BJ (cell line): Measurements from ENCODE around the gene BASP1. TPM values are rescaled to one million over a fixed set of nuclear protein-coding genes. Genes with fewer than 3 reads are reported as not detected.

Source experiments
- CTCF ChIA-PET: fragments of 350-600 bp; formaldehyde crosslinking; extraction: SDS; loops from one replicate; lab custom pipeline; 2021; ENCODE audit warnings: antibody characterized with exemption, inconsistent platforms; lab: Yijun Ruan, JAX
- POLR2A ChIA-PET: fragments of 300-600 bp; sonication (Branson Sonifier 250); formaldehyde crosslinking; extraction: SDS; loops from one replicate; lab custom pipeline; 2021; ENCODE audit warnings: antibody characterized with exemption; lab: Charles Lee
- DNase-seq: peaks from one replicate; pipeline ENCODE4 v3.0.0-alpha.2; 2011; ENCODE audit warnings: low read depth
- H3K27me3 ChIP-seq: 2 replicates; pipeline ENCODE4 v1.6.0; 2011; ENCODE audit warnings: low read length; ENCODE audit not compliant: control insufficient read depth, insufficient read depth
- H3K36me3 ChIP-seq: 2 replicates; pipeline ENCODE4 v1.5.1; 2011; ENCODE audit warnings: low read length; ENCODE audit not compliant: control insufficient read depth, insufficient read depth
- H3K4me3 ChIP-seq: 2 replicates; pipeline ENCODE4 v1.5.1; 2011; ENCODE audit warnings: low read depth, mild to moderate bottlenecking, control low read depth, low read length
- CTCF ChIP-seq: IDR thresholded peaks from 2 replicates; pipeline ENCODE4 v1.5.1; 2011; ENCODE audit warnings: low read depth, mild to moderate bottlenecking, control low read depth, inconsistent platforms, low read length, moderate library complexity; ENCODE audit not compliant: insufficient read depth
- polyA plus RNA-seq: library from polyadenylated mRNA; depleted of rRNA; stranded (reverse); fragments of >200 nt; gene quantifications from 2 replicates; pipeline ENCODE4 v1.2.3, GENCODE V29; 2011

Gene BASP1
- polyA plus RNA-seq, 1 experiment: 48.7 TPM

- Histone ChIP-seq H3K36me3 (no peaks in the 10 kb centered on the region), H3K27me3 (no peaks in the 10 kb centered on the region; the same call in 1 of the 2 replicates), H3K4me3 (no peak overlapping the region)
- DNase-seq: no peak
- ChIA-PET POLR2A (no interaction called here), CTCF (no interaction called here)
- no peak for TF ChIP-seq CTCF
Measured at GRCh38 chr5:17288570-17288969, 71.1 kb downstream of the BASP1 start.

- no peak for DNase-seq
- TF ChIP-seq CTCF: no peak
- H3K27me3 ChIP-seq: no peaks in the 10 kb centered on the region
- no peaks in the 10 kb centered on the region for H3K36me3 ChIP-seq
- no peak overlapping the region for H3K4me3 ChIP-seq
- POLR2A ChIA-PET: no interaction called here
- CTCF ChIA-PET: interaction anchor here (1.0 to 1.2 kb wide), 2 partner anchors 11 to 16 kb away, joined by 4 read pairs; no protein-coding TSS in a partner anchor
Measured at GRCh38 chr5:17289681-17290539, 72.5 kb downstream of the BASP1 start.

- Histone ChIP-seq H3K36me3 (no peaks in the 10 kb centered on the region), H3K27me3 (0 out of 2 replicates have a peak, but pooled peaks cover under 1% of the 10 kb centered on the region), H3K4me3 (no peak overlapping the region)
- POLR2A ChIA-PET: no interaction called here
- CTCF ChIA-PET: interaction anchor here (1.0 to 1.2 kb wide), 3 partner anchors 9 to 15 kb away, joined by 4 read pairs; no protein-coding TSS in a partner anchor
- no peak for DNase-seq
- TF ChIP-seq CTCF: no peak
Measured at GRCh38 chr5:17290540-17290974, 73.1 kb downstream of the BASP1 start.

- no peak for DNase-seq
- Histone ChIP-seq H3K27me3 (peaks cover 5% of the 10 kb centered on the region; the same call in 1 of the 2 replicates), H3K36me3 (no peaks in the 10 kb centered on the region), H3K4me3 (no peak overlapping the region)
- CTCF ChIA-PET: no interaction called here
- TF ChIP-seq CTCF: no peak
- POLR2A ChIA-PET: no interaction called here
Measured at GRCh38 chr5:17292434-17293015, 75.1 kb downstream of the BASP1 start.

- H3K27me3 ChIP-seq: peaks cover 5% of the 10 kb centered on the region; the same call in 1 of the 2 replicates
- POLR2A ChIA-PET: interaction anchor here (0.6 kb wide), 1 partner anchor 12 kb away, joined by 3 read pairs; no protein-coding TSS in a partner anchor
- CTCF ChIA-PET: no interaction called here
- no peaks in the 10 kb centered on the region for H3K36me3 ChIP-seq
- TF ChIP-seq CTCF: no peak
- H3K4me3 ChIP-seq: no peak overlapping the region
- DNase-seq: no peak
Measured at GRCh38 chr5:17294639-17295311, 77.3 kb downstream of the BASP1 start.
